ENCODE results near the gene YTHDF2. TPM values are rescaled to one million over a fixed set of nuclear protein-coding genes. Genes with fewer than 3 reads are reported as not detected.

YTHDF2 gene
- polyA plus RNA-seq, 4 donors = 70.0 to 97.7 (median 90.0) TPM

DNA sequence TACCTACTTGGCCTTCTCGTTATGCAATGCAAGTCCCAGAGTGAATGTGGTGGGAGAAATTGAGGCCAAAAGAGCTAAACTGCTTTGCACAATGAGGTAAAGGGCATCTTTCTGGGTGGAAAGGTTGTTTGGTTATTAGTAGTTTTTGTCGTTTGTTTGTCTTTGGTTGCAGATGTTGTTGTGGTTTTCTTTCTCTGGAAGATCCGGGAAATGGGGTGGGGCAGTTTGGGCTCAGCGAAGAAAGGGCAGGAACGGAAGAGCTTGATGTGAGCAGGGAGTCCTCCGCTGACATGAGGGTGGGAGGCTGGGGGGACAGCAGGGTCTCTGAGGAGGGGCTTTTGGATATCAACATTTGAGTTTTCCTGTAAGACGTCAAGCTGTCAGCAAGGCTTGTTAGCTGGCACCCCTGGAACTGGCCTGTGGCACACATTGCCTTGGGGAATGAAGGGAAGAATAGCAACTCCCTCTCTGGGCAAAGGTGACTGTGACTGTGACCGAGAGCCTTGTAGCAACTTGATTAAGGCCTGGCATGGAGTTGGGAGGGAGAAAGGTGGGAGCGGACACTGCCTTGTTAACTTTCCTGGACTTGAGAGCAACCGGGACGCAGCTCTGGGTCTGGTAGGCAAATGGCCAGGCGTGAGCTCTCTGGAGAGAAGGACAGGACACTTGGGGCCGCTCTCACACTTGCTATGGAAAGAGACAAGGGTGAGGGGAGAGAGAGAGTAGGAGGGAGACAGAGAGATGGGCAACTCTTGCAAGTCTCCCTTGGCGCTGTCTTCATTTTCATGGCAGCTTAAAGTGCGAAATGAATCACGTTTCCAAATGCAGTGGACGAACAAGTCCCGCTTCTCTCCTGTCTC, 59.8 kb downstream of the YTHDF2 start:
- DNase-seq (ENCODE audit: low read depth in 4 of 4, low spot score in 3 of 4) = no peak

DNA sequence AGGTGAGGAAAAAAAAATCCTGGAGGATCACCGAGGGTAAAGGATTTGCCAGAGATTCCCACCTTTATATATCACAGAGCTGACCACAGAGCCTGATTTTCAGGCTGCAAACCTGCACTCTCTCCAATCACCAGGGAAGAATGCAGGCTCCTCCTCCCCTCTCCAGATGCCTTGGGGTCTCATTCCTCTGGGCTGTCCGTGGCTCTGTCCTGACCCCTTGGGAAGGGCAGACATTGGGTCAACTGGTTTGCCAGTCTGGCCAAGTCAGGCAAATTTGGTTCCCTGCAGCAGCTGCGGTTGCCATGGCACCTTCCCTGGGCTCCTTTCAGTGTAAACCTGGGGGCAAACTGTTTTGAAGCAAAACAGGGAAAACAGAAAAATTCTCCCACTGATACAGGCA, 63.6 kb downstream of the YTHDF2 start:
- DNase-seq (ENCODE audit: low read depth in 4 of 4, low spot score in 3 of 4) = no peak

DNA sequence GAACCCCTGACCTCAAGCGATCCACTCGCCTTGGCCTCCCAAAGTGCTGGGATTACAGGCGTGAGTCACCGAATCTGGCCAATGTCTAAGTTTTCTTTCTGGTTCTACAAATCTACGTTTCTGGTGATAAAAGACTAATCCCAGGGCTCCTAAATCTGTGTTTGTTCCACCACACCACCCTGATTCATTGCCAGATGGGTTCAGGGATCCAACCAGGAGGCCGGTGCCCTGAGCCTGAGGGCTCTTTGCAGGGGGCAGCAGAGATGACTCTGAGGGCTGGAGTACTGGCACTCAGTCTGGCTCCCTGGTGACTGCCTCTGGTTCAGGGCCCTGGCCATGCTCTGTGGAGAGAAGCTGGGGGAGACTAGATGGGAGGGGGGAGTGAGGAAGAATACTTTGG, 64.7 kb downstream of the YTHDF2 start:
- DNase-seq (ENCODE audit: low read depth in 4 of 4, low spot score in 3 of 4) = no peak

DNA sequence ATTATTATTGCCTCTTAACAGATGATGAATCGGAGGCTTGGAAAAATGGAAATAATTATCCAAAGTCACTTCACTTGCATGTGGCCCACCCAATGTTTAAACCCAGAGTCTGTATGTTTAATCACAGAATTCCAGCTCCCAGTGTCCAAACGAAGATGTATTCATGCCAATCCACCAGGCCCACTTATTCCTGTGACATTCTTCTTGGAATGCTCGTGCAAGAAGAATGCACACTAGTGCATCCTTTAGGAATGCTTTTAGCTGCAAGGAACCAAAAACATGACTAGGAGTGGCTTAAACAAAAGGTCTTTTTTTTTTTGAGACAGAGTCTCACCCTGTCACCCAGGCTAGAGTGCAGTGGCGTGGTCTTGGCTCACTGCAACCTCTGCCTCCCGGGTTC, 66.3 kb downstream of the YTHDF2 start:
- DNase-seq (ENCODE audit: low read depth in 4 of 4, low spot score in 3 of 4) = no peak

DNA sequence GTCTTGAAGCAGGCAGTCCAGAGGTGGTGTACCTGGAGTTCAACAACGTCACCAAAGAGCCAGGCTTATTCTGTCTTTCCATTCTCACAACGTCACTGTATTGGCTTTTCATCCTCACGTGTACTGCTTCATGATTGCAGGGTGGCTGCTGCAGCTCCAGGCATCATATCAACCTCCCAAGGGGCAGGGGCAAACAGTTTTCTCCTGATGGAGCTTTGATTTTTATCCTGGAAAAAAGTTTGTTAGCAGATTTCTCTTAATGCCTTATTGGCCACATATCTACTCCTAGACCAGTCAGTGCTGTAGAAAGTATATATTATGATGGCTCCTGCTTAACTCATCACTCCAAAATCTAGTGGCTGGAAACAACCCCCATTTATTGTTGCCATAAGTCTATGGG, 66.9 kb downstream of the YTHDF2 start:
- no peak for DNase-seq (ENCODE audit: low read depth in 4 of 4, low spot score in 3 of 4)

DNA sequence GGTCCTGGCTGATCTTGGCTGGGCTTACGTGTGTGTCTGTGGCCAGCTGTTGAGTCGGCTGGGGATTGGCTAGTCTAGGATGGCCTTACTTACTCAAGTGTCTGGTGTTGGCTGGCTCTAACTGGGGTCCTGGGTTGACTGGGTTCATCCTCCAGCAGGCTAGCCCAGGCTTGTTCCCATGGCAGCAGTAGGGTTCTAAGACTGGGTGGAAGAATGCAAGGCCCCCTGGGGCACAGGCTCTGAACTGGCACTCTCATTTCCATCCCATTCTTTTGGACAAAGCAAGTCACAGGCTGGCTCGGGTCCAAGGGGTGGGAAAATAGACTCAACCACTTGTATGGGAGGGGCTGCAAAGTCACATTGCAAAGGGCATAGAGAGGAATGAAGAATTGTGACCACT, 67.3 kb downstream of the YTHDF2 start:
- no peak for DNase-seq (ENCODE audit: low read depth in 4 of 4, low spot score in 3 of 4)

DNA sequence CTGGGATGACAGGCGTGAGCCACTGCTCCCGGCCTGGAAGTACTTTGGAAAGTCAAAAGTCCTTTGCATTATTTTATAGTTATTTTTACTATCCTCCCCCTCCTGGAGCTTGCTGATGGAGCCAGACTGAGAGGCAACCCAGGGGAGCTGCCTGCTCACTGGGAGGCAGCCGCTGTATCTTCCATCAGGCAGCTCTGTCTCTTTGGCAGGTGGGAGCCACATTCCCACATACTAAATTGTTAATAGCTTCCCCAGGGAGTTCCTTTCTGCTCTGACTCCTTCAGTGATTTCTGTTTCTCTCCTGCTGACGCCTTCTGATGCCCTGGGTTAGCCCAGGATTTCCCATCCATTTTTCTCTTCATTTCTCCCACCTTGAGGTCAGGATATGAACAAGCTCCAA, 70.3 kb downstream of the YTHDF2 start:
- DNase-seq (ENCODE audit: low read depth in 4 of 4, low spot score in 3 of 4) = no peak

DNA sequence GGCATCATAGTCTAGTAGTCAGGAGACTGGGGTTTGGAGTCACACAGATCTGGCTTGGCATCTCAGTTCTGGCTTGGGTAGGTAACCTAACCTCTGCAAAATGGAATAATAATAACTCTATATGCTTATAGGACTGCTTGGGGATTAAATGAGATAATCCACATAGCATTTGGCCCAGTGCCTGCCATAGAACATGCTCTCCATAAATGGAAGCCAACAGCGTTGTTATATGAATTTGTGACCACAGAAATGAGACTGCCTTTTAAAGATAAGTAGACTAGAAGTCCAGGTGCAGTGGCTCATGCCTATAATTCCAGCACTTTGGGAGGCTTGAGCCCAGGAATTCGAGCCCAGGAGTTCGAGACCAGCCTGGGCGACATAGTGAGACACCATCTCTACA, 71.2 kb downstream of the YTHDF2 start:
- no peak for DNase-seq (ENCODE audit: low read depth in 4 of 4, low spot score in 3 of 4)

DNA sequence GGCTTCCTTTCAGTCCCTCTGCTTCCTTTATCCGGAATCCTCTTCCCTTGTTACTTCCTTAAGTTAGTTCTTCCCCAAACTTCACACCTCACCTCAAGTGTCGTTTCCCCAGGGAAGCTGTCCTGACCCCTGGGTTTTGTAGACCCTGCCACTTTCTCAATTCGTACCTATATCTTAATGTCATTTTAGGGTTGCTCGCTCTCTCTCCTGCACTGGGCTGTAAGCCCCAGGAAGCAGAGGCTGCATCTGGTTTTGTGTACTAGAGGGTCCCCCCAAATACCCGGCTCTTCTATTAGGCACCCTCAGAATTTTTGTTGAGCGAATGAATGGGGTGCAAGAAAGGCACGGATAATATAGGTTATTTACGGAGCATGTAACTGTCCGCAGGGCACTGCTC, 74.6 kb downstream of the YTHDF2 start:
- DNase-seq (ENCODE audit: low read depth in 4 of 4, low spot score in 3 of 4) = no peak

DNA sequence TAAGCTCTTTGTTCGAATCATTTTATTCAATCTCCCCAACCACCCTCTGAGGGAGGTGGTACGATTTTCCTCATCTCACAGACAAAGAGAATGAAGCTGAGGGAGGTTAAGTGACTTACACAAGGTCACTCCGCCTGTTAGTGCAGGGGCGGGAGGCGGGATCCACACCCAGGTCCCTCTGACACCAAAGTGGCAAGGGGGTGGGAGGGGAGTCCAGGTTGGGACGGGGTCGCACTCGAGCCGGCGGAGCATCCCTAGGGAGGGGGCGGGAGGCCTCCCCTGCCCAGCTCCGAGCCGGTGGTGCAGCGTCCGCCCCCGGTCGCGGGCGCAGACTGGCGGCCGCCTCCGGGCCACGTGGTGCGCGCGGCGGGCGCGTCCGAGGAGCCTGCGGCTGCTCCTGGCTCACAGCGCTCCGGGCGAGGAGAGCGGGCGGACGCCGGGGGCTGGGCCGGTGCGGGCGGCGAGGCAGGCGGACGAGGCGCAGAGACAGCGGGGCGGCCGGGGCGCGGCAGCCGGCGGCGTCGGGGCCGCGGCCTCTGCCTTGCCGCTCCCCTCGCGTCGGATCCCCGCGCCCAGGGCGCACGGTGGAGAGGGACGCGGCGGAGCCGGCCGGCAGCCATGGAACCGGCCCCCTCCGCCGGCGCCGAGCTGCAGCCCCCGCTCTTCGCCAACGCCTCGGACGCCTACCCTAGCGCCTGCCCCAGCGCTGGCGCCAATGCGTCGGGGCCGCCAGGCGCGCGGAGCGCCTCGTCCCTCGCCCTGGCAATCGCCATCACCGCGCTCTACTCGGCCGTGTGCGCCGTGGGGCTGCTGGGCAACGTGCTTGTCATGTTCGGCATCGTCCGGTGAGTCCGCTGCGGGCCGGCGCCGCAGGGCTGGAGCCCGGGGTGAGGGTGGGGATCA, 75.3 kb downstream of the YTHDF2 start, which contains the start of gene OPRD1:
OPRD1 (plus strand) TSS at position 405 of the 903 bp plus-strand sequence; CDS start at position 619, 214 bp downstream.
- DNase-seq (ENCODE audit: low read depth in 4 of 4, low spot score in 3 of 4) = no peak

DNA sequence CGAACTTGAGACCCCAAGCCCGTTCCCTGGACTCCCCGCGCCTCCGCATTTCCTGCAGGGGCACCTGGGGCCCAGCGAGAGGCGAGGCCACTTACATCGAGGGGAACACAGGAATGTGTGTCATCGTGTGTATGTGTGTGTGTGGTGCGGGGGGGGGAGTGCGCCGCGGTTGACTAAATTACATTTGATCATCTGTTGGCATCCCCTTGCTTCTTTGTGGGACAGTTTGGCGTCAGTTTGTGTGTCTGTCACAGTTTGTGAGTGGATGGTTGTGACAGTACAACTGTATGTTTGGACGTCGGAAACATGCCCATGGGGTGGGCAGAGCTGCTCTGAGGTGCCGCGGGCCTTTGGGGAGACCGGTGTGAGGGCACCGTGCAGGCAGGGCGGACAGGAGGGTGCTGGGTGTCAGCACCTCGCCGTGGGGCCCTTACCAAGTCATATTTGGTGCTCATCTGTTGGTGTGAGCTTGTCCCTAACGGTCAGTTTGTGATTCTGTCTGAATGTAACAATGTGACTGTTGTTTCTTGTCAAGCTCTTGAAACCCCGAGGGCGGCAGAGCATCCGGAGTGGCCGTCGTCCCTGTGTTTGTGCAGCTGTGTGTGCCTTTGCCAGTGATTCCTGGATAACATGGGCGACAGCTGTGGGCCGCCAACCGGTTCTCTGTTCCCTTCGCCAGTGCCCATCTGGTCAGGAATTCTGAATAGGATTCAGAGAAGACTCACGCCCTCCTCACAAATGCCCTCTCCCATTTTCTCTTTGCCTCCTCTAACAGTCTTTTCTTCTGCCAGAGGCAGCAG, 76.1 kb downstream of the YTHDF2 start:
- no peak for DNase-seq (ENCODE audit: low read depth in 4 of 4, low spot score in 3 of 4)

DNA sequence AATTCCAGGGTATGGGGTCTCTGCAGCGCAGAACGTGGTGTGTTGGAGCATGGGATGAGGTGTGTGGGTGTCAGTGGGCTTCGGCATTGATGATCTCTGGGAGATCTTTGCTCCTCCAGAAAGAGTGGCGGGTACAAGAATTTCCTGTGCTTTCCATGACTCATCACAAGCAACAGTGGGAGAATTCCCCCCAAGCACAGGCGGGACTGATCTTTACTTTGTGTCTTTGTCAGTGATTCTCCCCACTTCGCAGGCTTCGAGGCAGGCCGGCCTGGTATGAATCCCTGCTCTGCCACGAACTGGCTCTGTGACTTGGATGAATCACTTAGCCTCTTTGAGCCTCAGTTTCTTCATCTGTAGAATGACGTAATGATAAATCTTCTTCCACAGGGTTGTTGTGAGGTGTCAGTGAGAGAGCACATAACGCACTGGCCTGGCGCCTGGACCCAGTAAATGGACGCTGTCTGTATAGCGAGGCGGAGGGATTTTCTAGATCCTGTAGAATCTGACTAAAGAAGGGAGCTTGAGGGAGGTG, 77.3 kb downstream of the YTHDF2 start:
- no peak for DNase-seq (ENCODE audit: low read depth in 4 of 4, low spot score in 3 of 4)

DNA sequence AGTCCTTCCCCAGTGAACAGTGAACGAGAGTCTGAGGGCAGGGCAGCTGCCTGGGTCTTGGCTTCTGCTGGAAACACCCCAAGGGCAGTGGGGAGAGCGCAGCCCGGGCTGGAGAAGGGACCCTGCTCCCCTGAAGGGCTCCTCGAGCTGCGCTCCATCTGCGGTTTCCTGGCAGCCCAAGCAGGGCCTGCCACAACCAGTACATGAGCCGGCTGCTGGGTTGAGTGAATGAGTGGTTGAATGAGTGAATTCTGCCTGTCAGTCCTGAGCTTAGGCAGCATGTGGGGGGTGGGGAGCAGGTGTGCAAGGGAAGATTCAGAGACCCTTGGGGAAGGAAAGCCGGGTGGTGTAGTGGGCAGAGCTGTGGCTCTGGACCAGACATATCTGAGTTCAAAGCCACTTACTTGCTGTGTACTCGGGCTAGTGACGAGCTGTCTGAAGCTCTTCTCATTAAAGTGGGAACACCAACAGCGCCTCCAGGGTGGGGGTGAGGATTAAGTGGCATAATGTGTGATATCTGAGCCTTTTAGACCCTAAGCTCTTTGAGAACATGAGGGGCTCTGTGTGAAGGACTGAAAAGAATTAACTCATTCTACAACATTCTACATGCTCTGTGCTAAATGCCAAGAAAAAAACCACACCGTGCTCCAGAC, 78.9 kb downstream of the YTHDF2 start:
- DNase-seq (ENCODE audit: low read depth in 4 of 4, low spot score in 3 of 4) = no peak

DNA sequence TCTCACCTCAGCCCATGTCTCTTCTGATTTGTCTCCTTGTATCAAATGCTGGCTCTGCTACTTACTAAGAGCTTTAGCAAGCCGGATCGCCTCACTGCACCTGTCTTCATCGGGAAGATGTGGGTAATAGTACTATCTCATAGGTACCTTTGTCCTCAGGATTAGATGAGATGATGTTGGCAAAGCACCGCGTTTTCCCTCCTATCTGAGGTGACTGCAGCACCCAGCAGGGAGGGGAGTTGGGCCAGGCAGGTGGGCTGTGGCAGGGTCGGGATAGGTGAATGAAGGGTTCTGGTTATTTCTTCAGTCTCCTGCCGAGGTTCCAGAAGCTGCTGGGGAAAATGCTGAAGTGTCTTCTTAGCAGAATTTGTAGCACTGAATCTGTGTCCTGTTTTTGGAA, 80.4 kb downstream of the YTHDF2 start:
- no peak for DNase-seq (ENCODE audit: low read depth in 4 of 4, low spot score in 3 of 4)

DNA sequence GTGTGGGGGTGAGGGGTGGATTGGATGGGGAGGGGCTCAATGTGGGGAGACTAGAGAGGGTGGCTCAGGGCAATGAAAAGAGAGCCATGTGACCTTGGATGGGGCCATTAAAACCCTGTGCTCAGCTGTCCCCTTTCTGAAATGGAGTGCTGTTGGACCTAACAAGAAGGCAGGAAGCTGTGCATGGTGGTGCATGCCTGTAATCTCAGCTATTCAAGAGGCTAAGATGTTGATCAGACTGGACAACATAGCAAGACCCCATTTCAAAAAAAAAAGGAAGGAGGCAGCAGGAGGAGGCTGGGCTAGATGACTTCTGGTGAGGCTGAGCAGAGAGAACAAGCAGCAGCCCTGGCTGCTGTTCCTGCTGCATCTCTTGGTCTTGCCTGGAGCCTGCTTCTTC, 82.3 kb downstream of the YTHDF2 start:
- no peak for DNase-seq (ENCODE audit: low read depth in 4 of 4, low spot score in 3 of 4)

Other genes with a start within 250 kb of the YTHDF2 start
- 10 to 100 TPM; 29.4 to 37.9 (median 33.8) TPM for gene RCC1, start 230.9 kb upstream of the YTHDF2 start, polyA plus RNA-seq (ENCODE audit: insufficient read length in 4 of 4)
- gene TRNAU1AP, start 183.9 kb upstream of the YTHDF2 start, polyA plus RNA-seq (ENCODE audit: insufficient read length in 4 of 4) = 10 to 100 TPM; 19.8 to 26.3 (median 23.5) TPM
- gene RAB42, start 144.7 kb upstream of the YTHDF2 start, polyA plus RNA-seq (ENCODE audit: insufficient read length in 4 of 4) = 10 to 100 TPM in 1 of 4 donors, 1 to 10 TPM in 3; 2.6 to 10.6 (median 2.8) TPM
- gene TAF12, start 93.9 kb upstream of the YTHDF2 start, polyA plus RNA-seq (ENCODE audit: insufficient read length in 4 of 4) = 10 to 100 TPM; 28.8 to 38.5 (median 32.2) TPM
- not detected for gene RNU11, start 88.3 kb upstream of the YTHDF2 start, polyA plus RNA-seq (ENCODE audit: insufficient read length in 4 of 4)
- gene GMEB1, start 68.2 kb upstream of the YTHDF2 start, polyA plus RNA-seq (ENCODE audit: insufficient read length in 4 of 4) = 10 to 100 TPM; 14.8 to 19.4 (median 17.3) TPM
- gene OPRD1, start 75.2 kb downstream of the YTHDF2 start, polyA plus RNA-seq (ENCODE audit: insufficient read length in 4 of 4) = under 1 TPM; 0.29 to 0.63 (median 0.35) TPM
- 10 to 100 TPM; 50.3 to 59.0 (median 55.1) TPM for gene EPB41, start 177.6 kb downstream of the YTHDF2 start, polyA plus RNA-seq (ENCODE audit: insufficient read length in 4 of 4)

All from left renal pelvis (tissue), 4 donors.